Measurements from ENCODE around the gene FARS2.

The FARS2 gene

DNA sequence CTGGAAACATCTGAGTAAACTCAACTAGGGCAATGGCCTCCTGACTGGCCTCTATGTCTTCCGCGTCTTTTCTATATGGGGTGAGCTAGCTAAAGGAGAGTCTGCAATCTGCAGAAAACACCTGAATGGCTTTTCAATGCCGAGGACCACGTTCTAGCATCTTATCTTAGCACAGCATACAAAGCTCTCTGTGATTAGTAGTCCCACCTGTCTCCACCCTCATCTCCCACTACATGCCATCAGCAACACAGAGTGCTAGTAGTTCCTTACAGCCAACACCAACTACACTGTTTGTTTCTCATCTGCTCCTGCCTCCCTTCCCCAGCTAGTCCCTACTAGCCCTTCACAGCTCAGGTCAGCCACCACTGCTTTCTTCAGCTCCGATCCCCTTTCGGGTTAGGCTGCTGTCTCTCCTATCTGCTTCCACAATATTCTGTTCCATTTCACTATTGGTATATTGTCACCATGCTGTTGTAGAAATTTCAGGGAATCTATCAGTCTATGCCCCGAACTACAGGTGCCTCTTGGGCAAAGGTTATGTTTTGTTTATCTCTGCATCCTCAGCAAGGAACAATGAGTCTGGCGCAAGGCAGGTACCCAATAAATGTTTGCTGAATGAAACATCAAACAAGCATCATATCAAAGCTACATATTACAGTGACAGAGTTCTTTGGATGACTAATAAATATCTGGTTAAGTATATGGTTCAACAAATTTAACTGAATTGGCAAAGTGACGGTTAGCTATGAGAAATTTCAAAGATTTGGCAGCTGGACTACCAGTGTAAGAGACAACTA lies 12.8 kb upstream of the FARS2 start:
- H3K4me1 ChIP-seq (ENCODE audit: control extremely low read depth in 1 of 4, control insufficient read depth in 4 of 4, insufficient read depth in 4 of 4, low read length in 3 of 4), result no peaks in the 10 kb centered on the region
- no peak overlapping the region for H3K4me3 ChIP-seq (ENCODE audit: control insufficient read depth in 1 of 7, extremely low read depth in 1 of 7, insufficient read depth in 4 of 7, low read depth in 2 of 7, low read length in 6 of 7)
- peaks cover 0 to 5% (median 0%) of the 10 kb centered on the region in 5 experiments for H3K9me3 ChIP-seq (ENCODE audit: control extremely low read depth in 1 of 5, control insufficient read depth in 4 of 5, insufficient read depth in 2 of 5, low read depth in 1 of 5, low read length in 4 of 5)
- ChIA-PET POLR2A (no interaction called here), CTCF (interaction anchor here (1.0 to 1.6 kb wide), 3 partner anchors 8 to 33 kb away, joined by 3 to 4 read pairs (median 4); no protein-coding TSS in a partner anchor)
- no peaks in the 10 kb centered on the region for H3K27me3 ChIP-seq (replicated peaks in 2 of 5; ENCODE audit: control insufficient read depth in 4 of 5, insufficient read depth in 5 of 5, low read length in 4 of 5)
- H3K27ac ChIP-seq (ENCODE audit: insufficient read depth in 1 of 2, low read depth in 1 of 2, low read length in 2 of 2, poor library complexity in 1 of 2, severe bottlenecking in 2 of 2), result no peak overlapping the region
- no peak for DNase-seq
- H3K36me3 ChIP-seq (ENCODE audit: control insufficient read depth in 4 of 4, insufficient read depth in 4 of 4, low read length in 3 of 4), result peaks cover 0 to 31% (median 6%) of the 10 kb centered on the region in 4 experiments
- WGBS (ENCODE audit: insufficient coverage), result 88% methylated on average over 6 of the region's 9 CpGs

DNA sequence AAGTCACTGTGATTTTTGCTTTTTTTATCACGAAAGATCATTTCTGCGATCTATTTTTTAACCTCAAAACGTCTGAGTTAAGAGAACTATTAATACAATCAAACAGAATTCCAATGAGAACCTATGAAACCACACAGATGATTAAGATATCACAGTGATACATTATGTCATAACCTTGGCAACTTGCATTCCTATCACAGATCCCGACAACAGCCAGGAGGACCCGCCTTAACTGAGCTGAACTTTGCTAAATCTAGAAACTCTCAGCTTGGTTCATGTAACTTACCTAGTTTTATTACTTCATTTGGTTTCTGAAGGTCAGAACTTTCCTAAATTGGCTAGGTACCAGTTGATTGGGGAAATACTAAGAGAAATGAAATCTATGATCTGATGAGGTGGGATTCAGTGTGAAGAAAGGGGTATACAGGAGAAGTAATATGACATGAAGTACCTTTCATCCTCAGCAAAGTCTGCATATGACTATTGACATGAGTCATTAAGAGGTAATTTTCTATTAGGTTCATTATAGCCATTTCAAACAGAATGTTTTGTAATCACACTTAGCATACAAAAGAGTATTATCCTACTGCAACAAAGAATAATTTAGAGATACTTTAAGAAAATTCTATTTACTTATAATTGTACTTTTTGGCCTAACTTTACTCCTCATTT lies 11.7 kb upstream of the FARS2 start:
- Histone ChIP-seq H3K36me3 (ENCODE audit: control insufficient read depth in 4 of 4, insufficient read depth in 4 of 4, low read length in 3 of 4) (peaks cover 0 to 34% (median 10%) of the 10 kb centered on the region in 4 experiments), H3K4me3 (ENCODE audit: control insufficient read depth in 1 of 7, extremely low read depth in 1 of 7, insufficient read depth in 4 of 7, low read depth in 2 of 7, low read length in 6 of 7) (no peak overlapping the region), H3K4me1 (ENCODE audit: control extremely low read depth in 1 of 4, control insufficient read depth in 4 of 4, insufficient read depth in 4 of 4, low read length in 3 of 4) (no peaks in the 10 kb centered on the region), H3K27me3 (replicated peaks in 2 of 5; ENCODE audit: control insufficient read depth in 4 of 5, insufficient read depth in 5 of 5, low read length in 4 of 5) (no peaks in the 10 kb centered on the region), H3K9me3 (ENCODE audit: control extremely low read depth in 1 of 5, control insufficient read depth in 4 of 5, insufficient read depth in 2 of 5, low read depth in 1 of 5, low read length in 4 of 5) (peaks cover 0 to 5% (median 0%) of the 10 kb centered on the region in 5 experiments), H3K27ac (ENCODE audit: insufficient read depth in 1 of 2, low read depth in 1 of 2, low read length in 2 of 2, poor library complexity in 1 of 2, severe bottlenecking in 2 of 2) (no peak overlapping the region)
- ChIA-PET POLR2A (no interaction called here), CTCF (interaction anchor here (1.6 kb wide), 1 partner anchor 34 kb away, joined by 4 read pairs; no protein-coding TSS in a partner anchor)
- no peak for DNase-seq
- WGBS (ENCODE audit: insufficient coverage), result 93% methylated on average over 5 of the region's 5 CpGs

DNA sequence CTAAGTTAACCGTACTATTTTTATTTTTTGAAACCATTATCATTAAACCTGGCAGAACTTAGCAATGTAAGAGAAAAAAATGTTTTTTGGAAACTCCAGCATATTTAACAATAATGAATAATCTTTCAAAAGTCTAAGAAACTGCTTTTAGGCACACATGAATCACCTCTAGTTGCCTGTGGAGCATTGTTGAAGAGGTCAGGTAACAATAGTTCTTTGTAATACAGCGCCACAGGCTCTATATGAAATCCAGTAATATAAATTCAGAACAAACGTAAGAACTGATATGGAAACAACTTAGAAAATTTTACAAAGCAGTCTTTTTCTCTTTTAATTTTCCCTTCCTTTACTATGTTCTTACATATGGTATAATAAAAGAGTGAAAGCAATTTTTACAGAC lies 10.9 kb upstream of the FARS2 start:
- WGBS (ENCODE audit: insufficient coverage), result no CpG with 5 or more reads among the region's 3 CpGs
- Histone ChIP-seq H3K4me1 (ENCODE audit: control extremely low read depth in 1 of 4, control insufficient read depth in 4 of 4, insufficient read depth in 4 of 4, low read length in 3 of 4) (no peaks in the 10 kb centered on the region), H3K27me3 (replicated peaks in 2 of 5; ENCODE audit: control insufficient read depth in 4 of 5, insufficient read depth in 5 of 5, low read length in 4 of 5) (no peaks in the 10 kb centered on the region), H3K4me3 (ENCODE audit: control insufficient read depth in 1 of 7, extremely low read depth in 1 of 7, insufficient read depth in 4 of 7, low read depth in 2 of 7, low read length in 6 of 7) (no peak overlapping the region), H3K9me3 (ENCODE audit: control extremely low read depth in 1 of 5, control insufficient read depth in 4 of 5, insufficient read depth in 2 of 5, low read depth in 1 of 5, low read length in 4 of 5) (peaks cover 0 to 5% (median 0%) of the 10 kb centered on the region in 5 experiments), H3K36me3 (ENCODE audit: control insufficient read depth in 4 of 4, insufficient read depth in 4 of 4, low read length in 3 of 4) (peaks cover 0 to 34% (median 10%) of the 10 kb centered on the region in 4 experiments), H3K27ac (ENCODE audit: insufficient read depth in 1 of 2, low read depth in 1 of 2, low read length in 2 of 2, poor library complexity in 1 of 2, severe bottlenecking in 2 of 2) (no peak overlapping the region)
- CTCF ChIA-PET, result no interaction called here
- POLR2A ChIA-PET, result no interaction called here
- DNase-seq, result no peak

DNA sequence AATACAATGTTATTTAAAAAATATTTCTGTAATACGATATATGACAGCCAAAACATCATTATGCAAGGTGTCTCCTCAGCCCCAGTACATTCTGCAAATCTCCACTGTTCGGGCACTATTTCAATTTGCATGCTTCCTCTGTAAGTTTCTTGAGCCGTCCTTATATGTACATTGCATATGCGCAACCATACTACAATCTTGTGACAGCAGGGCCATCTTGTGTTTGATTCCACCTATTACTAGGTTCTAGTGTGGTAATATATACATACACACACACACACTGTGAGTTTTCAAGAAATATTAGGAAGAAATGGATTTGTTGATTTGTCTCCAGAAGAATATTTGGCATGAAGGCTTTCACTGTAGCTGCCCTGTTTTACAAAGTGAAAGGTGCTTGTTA lies 10.4 kb upstream of the FARS2 start:
- ChIA-PET POLR2A (no interaction called here), CTCF (no interaction called here)
- Histone ChIP-seq H3K27me3 (replicated peaks in 2 of 5; ENCODE audit: control insufficient read depth in 4 of 5, insufficient read depth in 5 of 5, low read length in 4 of 5) (no peaks in the 10 kb centered on the region), H3K9me3 (ENCODE audit: control extremely low read depth in 1 of 5, control insufficient read depth in 4 of 5, insufficient read depth in 2 of 5, low read depth in 1 of 5, low read length in 4 of 5) (peaks cover 0 to 5% (median 0%) of the 10 kb centered on the region in 5 experiments), H3K4me3 (ENCODE audit: control insufficient read depth in 1 of 7, extremely low read depth in 1 of 7, insufficient read depth in 4 of 7, low read depth in 2 of 7, low read length in 6 of 7) (no peak overlapping the region), H3K27ac (ENCODE audit: insufficient read depth in 1 of 2, low read depth in 1 of 2, low read length in 2 of 2, poor library complexity in 1 of 2, severe bottlenecking in 2 of 2) (no peak overlapping the region), H3K4me1 (ENCODE audit: control extremely low read depth in 1 of 4, control insufficient read depth in 4 of 4, insufficient read depth in 4 of 4, low read length in 3 of 4) (no peaks in the 10 kb centered on the region), H3K36me3 (ENCODE audit: control insufficient read depth in 4 of 4, insufficient read depth in 4 of 4, low read length in 3 of 4) (peaks cover 0 to 31% (median 10%) of the 10 kb centered on the region in 4 experiments)
- peak in 2 of 3 donors; percentile 11 to 13 for DNase-seq
- WGBS (ENCODE audit: insufficient coverage), result 100% methylated on average over 1 of the region's 4 CpGs

DNA sequence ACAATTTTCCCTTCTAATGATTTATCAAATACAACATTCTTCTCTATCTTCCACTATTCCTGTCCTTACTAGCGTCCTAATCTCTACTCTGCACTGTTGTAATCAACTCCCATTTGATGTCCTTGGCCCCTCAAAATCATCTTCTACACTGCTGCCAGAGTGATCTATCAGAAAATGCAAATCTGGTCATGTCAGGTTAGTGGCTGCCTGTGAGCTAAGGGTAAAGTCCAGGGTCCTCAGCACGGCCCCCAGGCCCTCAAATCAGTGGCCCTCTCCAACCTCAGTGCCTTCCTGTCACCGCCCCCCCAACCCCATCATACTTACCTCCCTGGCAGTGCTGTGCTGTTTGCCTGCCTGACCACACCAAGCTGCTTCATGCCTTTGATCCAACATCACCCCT lies 4.4 kb upstream of the FARS2 start:
- ChIA-PET CTCF (interaction anchor here (1.1 kb wide), 1 partner anchor 42 kb away, joined by 5 read pairs; no protein-coding TSS in a partner anchor), POLR2A (no interaction called here)
- Histone ChIP-seq H3K4me1 (ENCODE audit: control extremely low read depth in 1 of 4, control insufficient read depth in 4 of 4, insufficient read depth in 4 of 4, low read length in 3 of 4) (peaks cover 4 to 16% (median 9%) of the 10 kb centered on the region in 4 experiments), H3K27ac (ENCODE audit: insufficient read depth in 1 of 2, low read depth in 1 of 2, low read length in 2 of 2, poor library complexity in 1 of 2, severe bottlenecking in 2 of 2) (no peak overlapping the region), H3K4me3 (ENCODE audit: control insufficient read depth in 1 of 7, extremely low read depth in 1 of 7, insufficient read depth in 4 of 7, low read depth in 2 of 7, low read length in 6 of 7) (no peak overlapping the region), H3K9me3 (ENCODE audit: control extremely low read depth in 1 of 5, control insufficient read depth in 4 of 5, insufficient read depth in 2 of 5, low read depth in 1 of 5, low read length in 4 of 5) (no peaks in the 10 kb centered on the region), H3K36me3 (ENCODE audit: control insufficient read depth in 4 of 4, insufficient read depth in 4 of 4, low read length in 3 of 4) (peaks cover 0 to 17% (median 10%) of the 10 kb centered on the region in 4 experiments), H3K27me3 (replicated peaks in 2 of 5; ENCODE audit: control insufficient read depth in 4 of 5, insufficient read depth in 5 of 5, low read length in 4 of 5) (no peaks in the 10 kb centered on the region)
- 95% methylated on average over 3 of the region's 3 CpGs for WGBS (ENCODE audit: insufficient coverage)
- DNase-seq, result no peak

DNA sequence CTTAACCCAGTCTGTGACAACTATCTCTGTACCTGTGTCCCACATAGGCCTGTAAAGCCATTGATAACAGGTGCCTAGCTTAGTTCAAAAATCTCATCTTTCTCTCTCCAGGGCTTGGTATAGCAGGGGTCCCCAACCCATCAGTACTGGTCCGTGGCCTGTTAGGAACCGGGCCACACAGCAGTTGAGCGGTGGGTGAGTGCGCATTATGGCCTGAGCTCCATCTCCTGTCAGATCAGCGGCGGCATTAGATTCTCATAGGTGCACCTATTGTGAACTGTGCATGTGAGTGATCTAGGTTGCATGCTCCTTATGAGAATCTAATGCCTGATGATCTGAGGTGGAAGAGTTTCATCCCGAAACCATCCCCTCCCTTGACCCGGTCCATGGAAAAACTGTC lies 3.9 kb upstream of the FARS2 start:
- CTCF ChIA-PET, result interaction anchor here (1.1 kb wide), 1 partner anchor 42 kb away, joined by 5 read pairs; no protein-coding TSS in a partner anchor

DNA sequence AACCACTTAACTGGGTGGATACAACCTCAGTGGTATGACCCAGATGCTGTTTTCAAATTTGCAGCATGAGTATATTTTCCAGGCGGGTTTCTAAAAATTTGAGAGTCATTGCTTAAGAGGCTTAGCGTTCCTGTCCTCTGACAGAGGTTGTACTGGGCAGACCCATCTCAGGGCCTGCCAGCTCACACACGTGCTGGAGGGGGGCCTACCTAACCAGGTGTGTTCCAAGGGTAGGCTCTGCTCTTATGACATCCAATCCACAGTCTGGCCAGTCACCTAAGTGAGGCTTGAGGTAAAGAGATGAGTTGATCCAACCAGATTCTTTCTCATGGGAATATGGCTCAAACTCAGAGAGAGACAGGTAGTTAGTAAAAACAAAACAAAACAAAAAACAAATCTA lies 1.9 kb upstream of the FARS2 start:
- H3K4me1 ChIP-seq (ENCODE audit: control extremely low read depth in 1 of 4, control insufficient read depth in 4 of 4, insufficient read depth in 4 of 4, low read length in 3 of 4), result peaks cover 9 to 24% (median 17%) of the 10 kb centered on the region in 4 experiments
- peaks cover 0 to 9% (median 2%) of the 10 kb centered on the region in 4 experiments for H3K36me3 ChIP-seq (ENCODE audit: control insufficient read depth in 4 of 4, insufficient read depth in 4 of 4, low read length in 3 of 4)
- ChIA-PET POLR2A (no interaction called here), CTCF (no interaction called here)
- H3K4me3 ChIP-seq (ENCODE audit: control insufficient read depth in 1 of 7, extremely low read depth in 1 of 7, insufficient read depth in 4 of 7, low read depth in 2 of 7, low read length in 6 of 7), result peak overlapping the region in 3 of 7 experiments; percentile 91 to 99 (median 99)
- no peaks in the 10 kb centered on the region for H3K27me3 ChIP-seq (replicated peaks in 2 of 5; ENCODE audit: control insufficient read depth in 4 of 5, insufficient read depth in 5 of 5, low read length in 4 of 5)
- no peaks in the 10 kb centered on the region for H3K9me3 ChIP-seq (ENCODE audit: control extremely low read depth in 1 of 5, control insufficient read depth in 4 of 5, insufficient read depth in 2 of 5, low read depth in 1 of 5, low read length in 4 of 5)
- 93% methylated on average over 3 of the region's 3 CpGs for WGBS (ENCODE audit: insufficient coverage)
- H3K27ac ChIP-seq (ENCODE audit: insufficient read depth in 1 of 2, low read depth in 1 of 2, low read length in 2 of 2, poor library complexity in 1 of 2, severe bottlenecking in 2 of 2), result peak overlapping the region in 1 of 2 experiments; percentile 99
- DNase-seq, result peak in 1 of 3 donors; percentile 12

More for the DNA sequence above, 3.9 kb upstream of the FARS2 start:
- 97% methylated on average over 8 of the region's 8 CpGs for WGBS (ENCODE audit: insufficient coverage)
- POLR2A ChIA-PET, result no interaction called here
- no peak for DNase-seq
- Histone ChIP-seq H3K9me3 (ENCODE audit: control extremely low read depth in 1 of 5, control insufficient read depth in 4 of 5, insufficient read depth in 2 of 5, low read depth in 1 of 5, low read length in 4 of 5) (no peaks in the 10 kb centered on the region), H3K27ac (ENCODE audit: insufficient read depth in 1 of 2, low read depth in 1 of 2, low read length in 2 of 2, poor library complexity in 1 of 2, severe bottlenecking in 2 of 2) (no peak overlapping the region), H3K36me3 (ENCODE audit: control insufficient read depth in 4 of 4, insufficient read depth in 4 of 4, low read length in 3 of 4) (peaks cover 0 to 13% (median 10%) of the 10 kb centered on the region in 4 experiments), H3K4me3 (ENCODE audit: control insufficient read depth in 1 of 7, extremely low read depth in 1 of 7, insufficient read depth in 4 of 7, low read depth in 2 of 7, low read length in 6 of 7) (no peak overlapping the region), H3K27me3 (replicated peaks in 2 of 5; ENCODE audit: control insufficient read depth in 4 of 5, insufficient read depth in 5 of 5, low read length in 4 of 5) (no peaks in the 10 kb centered on the region), H3K4me1 (ENCODE audit: control extremely low read depth in 1 of 4, control insufficient read depth in 4 of 4, insufficient read depth in 4 of 4, low read length in 3 of 4) (peaks cover 9 to 20% (median 11%) of the 10 kb centered on the region in 4 experiments)
